ENCODE measurements around the gene ZSCAN21. TPM values are rescaled to one million over a fixed set of nuclear protein-coding genes. Genes with fewer than 3 reads are reported as not detected.

The ZSCAN21 gene
- total RNA-seq, 4 donors from 2014 or later = 11.4 to 14.7 (median 12.4) TPM

- no peak for DNase-seq (ENCODE audit: low spot score)
- no peak for TF ChIP-seq CTCF (IDR thresholded peaks at IDR 0.05)
- ATAC-seq (ENCODE audit: low FRiP score) = no peak
These were observed 57.7 kb downstream of the ZSCAN21 start for GRCh38 chr7:100107125-100107737.

GRCh38 chr7:100107890-100108289 is 58.3 kb downstream of the ZSCAN21 start:
- ATAC-seq (ENCODE audit: low FRiP score) (no peak), DNase-seq (ENCODE audit: low spot score) (no peak)
- TF ChIP-seq CTCF (IDR thresholded peaks at IDR 0.05) = no peak

GRCh38 chr7:100109521-100110163 is 60.1 kb downstream of the ZSCAN21 start:
- DNase-seq (ENCODE audit: low spot score) = no peak
- TF ChIP-seq CTCF (IDR thresholded peaks at IDR 0.05) = no peak
- no peak for ATAC-seq (ENCODE audit: low FRiP score)

DNA sequence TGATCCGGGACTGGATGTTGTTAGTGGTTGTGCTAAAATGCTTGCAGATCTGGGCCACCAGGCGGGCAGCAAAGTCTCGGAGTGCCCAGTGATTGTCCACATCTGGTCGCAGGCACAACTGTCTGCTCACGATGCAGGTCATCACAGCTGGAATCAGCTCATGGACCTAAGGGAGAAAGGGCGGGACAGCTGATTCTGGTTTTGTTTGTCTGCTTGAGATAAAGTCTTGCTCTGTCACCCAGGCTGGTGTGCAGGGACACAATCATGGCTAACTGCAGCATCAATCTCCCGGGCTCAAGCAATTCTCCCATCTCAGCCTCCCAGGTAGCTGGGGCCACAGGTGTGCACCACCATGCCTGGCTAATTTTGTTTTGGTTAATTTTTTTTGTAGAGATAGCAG is 61.6 kb downstream of the ZSCAN21 start:
- no peak for TF ChIP-seq CTCF (IDR thresholded peaks at IDR 0.05)
- DNase-seq (ENCODE audit: low spot score) (no peak), ATAC-seq (ENCODE audit: low FRiP score) (no peak)

DNA sequence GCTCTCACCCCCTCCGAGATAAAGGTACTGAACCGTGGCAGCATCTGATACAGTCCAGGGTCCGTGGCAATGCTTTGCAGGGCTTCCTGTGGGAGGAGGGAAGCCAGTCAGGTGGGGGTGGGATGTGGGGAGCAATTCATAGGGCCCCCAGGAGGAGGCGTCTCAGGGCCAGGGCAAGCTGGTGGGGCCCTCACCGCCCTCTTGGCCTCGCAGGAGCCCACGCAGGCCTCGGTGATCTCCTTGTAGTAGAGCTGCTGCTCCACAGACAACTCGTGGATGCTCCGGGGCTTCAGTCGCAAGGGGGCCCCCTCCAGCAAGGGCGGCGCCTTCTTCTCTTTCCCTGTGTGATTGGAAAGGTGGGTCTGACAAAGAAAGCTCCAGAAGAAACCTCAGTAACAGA is 62.3 kb downstream of the ZSCAN21 start:
- no peak for TF ChIP-seq CTCF (IDR thresholded peaks at IDR 0.05)
- no peak for DNase-seq (ENCODE audit: low spot score)
- no peak for ATAC-seq (ENCODE audit: low FRiP score)

Small RNA genes lying within 50 kb of the gene (small RNA-seq; reads per million reads assigned to genes)
- gene MIR106B = 30.0 reads per million, percentile 94 among the genes with 10 or more reads in this experiment
- gene MIR25 = 492 reads per million, percentile 98 among the genes with 10 or more reads in this experiment
- 66.5 reads per million, percentile 96 among the genes with 10 or more reads in this experiment for gene MIR93

Other genes starting within 250 kb of the ZSCAN21 start
- not detected for gene CYP3A43, start 221.8 kb upstream of the ZSCAN21 start, total RNA-seq
- gene OR2AE1, start 172.7 kb upstream of the ZSCAN21 start, total RNA-seq = 1 to 10 TPM in 1 of 4 donors, under 1 TPM in 1, not detected in 2; 0.72 to 1.2 TPM
- gene TRIM4, start 130.2 kb upstream of the ZSCAN21 start, total RNA-seq = 10 to 100 TPM; 28.8 to 45.2 (median 35.1) TPM
- gene GJC3, start 120.2 kb upstream of the ZSCAN21 start, total RNA-seq = under 1 TPM in 2 of 4 donors, not detected in 2; 0.63 to 0.74 TPM
- gene AZGP1, start 73.7 kb upstream of the ZSCAN21 start, total RNA-seq = 100 to 1,000 TPM in 1 of 4 donors, 10 to 100 TPM in 3; 70.9 to 155 (median 92.1) TPM
- gene ZKSCAN1, start 34.2 kb upstream of the ZSCAN21 start, total RNA-seq = 10 to 100 TPM; 21.5 to 34.5 (median 28.0) TPM
- gene ZNF3, start 31.9 kb downstream of the ZSCAN21 start, total RNA-seq = 10 to 100 TPM; 14.5 to 25.4 (median 17.9) TPM
- gene COPS6, start 39.2 kb downstream of the ZSCAN21 start, total RNA-seq = 10 to 100 TPM; 41.6 to 69.0 (median 50.0) TPM
- 10 to 100 TPM; 17.6 to 42.7 (median 28.7) TPM for gene MCM7, start 51.6 kb downstream of the ZSCAN21 start, total RNA-seq
- 10 to 100 TPM in 2 of 4 donors, 1 to 10 TPM in 2; 7.2 to 20.6 (median 9.8) TPM for gene AP4M1, start 51.9 kb downstream of the ZSCAN21 start, total RNA-seq
- 10 to 100 TPM; 21.0 to 37.5 (median 30.3) TPM for gene TAF6, start 69.6 kb downstream of the ZSCAN21 start, total RNA-seq
- 10 to 100 TPM in 2 of 4 donors, 1 to 10 TPM in 2; 5.8 to 18.6 (median 9.6) TPM for gene CNPY4, start 69.9 kb downstream of the ZSCAN21 start, total RNA-seq
- 1 to 10 TPM; 1.3 to 2.9 (median 1.7) TPM for gene MBLAC1, start 77.2 kb downstream of the ZSCAN21 start, total RNA-seq
- 100 to 1,000 TPM; 183 to 194 (median 184) TPM for gene LAMTOR4, start 99.1 kb downstream of the ZSCAN21 start, total RNA-seq
- gene TRAPPC14, start 108.9 kb downstream of the ZSCAN21 start, total RNA-seq = 10 to 100 TPM in 2 of 4 donors, 1 to 10 TPM in 2; 5.7 to 13.2 (median 10.6) TPM
- gene GAL3ST4, start 118.8 kb downstream of the ZSCAN21 start, total RNA-seq = 1 to 10 TPM in 2 of 4 donors, under 1 TPM in 2; 0.75 to 2.2 (median 1.1) TPM
- gene GPC2, start 127.6 kb downstream of the ZSCAN21 start, total RNA-seq = under 1 TPM in 1 of 4 donors, not detected in 3; 0.48 TPM
- gene STAG3, start 128.1 kb downstream of the ZSCAN21 start, total RNA-seq = 1 to 10 TPM in 1 of 4 donors, under 1 TPM in 3; 0.28 to 1.7 (median 0.85) TPM
- gene PVRIG, start 170.2 kb downstream of the ZSCAN21 start, total RNA-seq = 1 to 10 TPM in 2 of 4 donors, under 1 TPM in 1, not detected in 1; 0.74 to 2.2 (median 1.1) TPM

All from omental fat pad (tissue), 4 donors.